NCI-H2227 treated with DMSO at 0.1 percent for 48 hours (cell line): ENCODE measurements around the gene MARF1.
"Not testable (repeated sequence)": the region's sequence is repeated elsewhere in the genome, so short reads cannot be mapped to it uniquely, and the experiment has no call there.

Experiments used
- DNase-seq: peaks from one replicate; lab custom pipeline; 2025; lab: John Stamatoyannopoulos, UW

Gene MARF1

GRCh38 chr16:15601212-15601879, 41.6 kb downstream of the MARF1 start:
- DNase-seq = no peak

- no peak for DNase-seq
These were observed 43.5 kb downstream of the MARF1 start for GRCh38 chr16:15599303-15600070.

GRCh38 chr16:15598648-15599190, 44.2 kb downstream of the MARF1 start:
- DNase-seq = no peak

- no peak for DNase-seq
These were observed 44.9 kb downstream of the MARF1 start for GRCh38 chr16:15597822-15598647.

- DNase-seq = no peak
These were observed 45.8 kb downstream of the MARF1 start for GRCh38 chr16:15597135-15597534.

GRCh38 chr16:15594711-15595320, 48.1 kb downstream of the MARF1 start:
- DNase-seq = no peak

GRCh38 chr16:15593235-15593634, 49.7 kb downstream of the MARF1 start:
- no peak for DNase-seq

- no peak for DNase-seq
These were observed 50.6 kb downstream of the MARF1 start for GRCh38 chr16:15592324-15592723.

- DNase-seq = no peak
These were observed 55.7 kb downstream of the MARF1 start for GRCh38 chr16:15587152-15587825.

GRCh38 chr16:15586716-15587115, 56.2 kb downstream of the MARF1 start:
- no peak for DNase-seq

- DNase-seq = no peak
These were observed 57.0 kb downstream of the MARF1 start for GRCh38 chr16:15585956-15586355.

GRCh38 chr16:15583526-15583925, 59.4 kb downstream of the MARF1 start:
- DNase-seq = no peak

- no peak for DNase-seq
These were observed 61.7 kb downstream of the MARF1 start for GRCh38 chr16:15581127-15581815.

- no peak for DNase-seq
These were observed 64.1 kb downstream of the MARF1 start for GRCh38 chr16:15578824-15579223.

- no peak for DNase-seq
These were observed 65.7 kb downstream of the MARF1 start for GRCh38 chr16:15576960-15577958.

GRCh38 chr16:15575293-15576049, 67.5 kb downstream of the MARF1 start:
- no peak for DNase-seq

GRCh38 chr16:15574614-15574948, 68.4 kb downstream of the MARF1 start:
- DNase-seq = no peak

- DNase-seq = not testable (repeated sequence)
These were observed 68.9 kb downstream of the MARF1 start for GRCh38 chr16:15573896-15574613.
